ENCODE data around the gene AKNAD1.

- TF ChIP-seq CTCF (IDR thresholded peaks at IDR 0.05) (no peak), EZH2 (IDR thresholded peaks at IDR 0.05; ENCODE audit: borderline replicate concordance, insufficient read depth, low read depth, low read length, poor library complexity, severe bottlenecking) (no peak)
Observed at GRCh38 chr1:108862017-108862610, 5.2 kb upstream of the AKNAD1 start.
